CD4-positive, alpha-beta T cell treated with Interleukin-2 at 100 ng/mL for 4 hours (primary cell): ENCODE results near the gene KIFAP3.
"Not testable (repeated sequence)": the region's sequence is repeated elsewhere in the genome, so short reads cannot be mapped to it uniquely, and the experiment has no call there.

Experiments
- DNase-seq: peaks from one replicate; pipeline ENCODE4 v3.0.0-alpha.2; 2020; ENCODE audit warnings: low spot score

Gene KIFAP3

DNA sequence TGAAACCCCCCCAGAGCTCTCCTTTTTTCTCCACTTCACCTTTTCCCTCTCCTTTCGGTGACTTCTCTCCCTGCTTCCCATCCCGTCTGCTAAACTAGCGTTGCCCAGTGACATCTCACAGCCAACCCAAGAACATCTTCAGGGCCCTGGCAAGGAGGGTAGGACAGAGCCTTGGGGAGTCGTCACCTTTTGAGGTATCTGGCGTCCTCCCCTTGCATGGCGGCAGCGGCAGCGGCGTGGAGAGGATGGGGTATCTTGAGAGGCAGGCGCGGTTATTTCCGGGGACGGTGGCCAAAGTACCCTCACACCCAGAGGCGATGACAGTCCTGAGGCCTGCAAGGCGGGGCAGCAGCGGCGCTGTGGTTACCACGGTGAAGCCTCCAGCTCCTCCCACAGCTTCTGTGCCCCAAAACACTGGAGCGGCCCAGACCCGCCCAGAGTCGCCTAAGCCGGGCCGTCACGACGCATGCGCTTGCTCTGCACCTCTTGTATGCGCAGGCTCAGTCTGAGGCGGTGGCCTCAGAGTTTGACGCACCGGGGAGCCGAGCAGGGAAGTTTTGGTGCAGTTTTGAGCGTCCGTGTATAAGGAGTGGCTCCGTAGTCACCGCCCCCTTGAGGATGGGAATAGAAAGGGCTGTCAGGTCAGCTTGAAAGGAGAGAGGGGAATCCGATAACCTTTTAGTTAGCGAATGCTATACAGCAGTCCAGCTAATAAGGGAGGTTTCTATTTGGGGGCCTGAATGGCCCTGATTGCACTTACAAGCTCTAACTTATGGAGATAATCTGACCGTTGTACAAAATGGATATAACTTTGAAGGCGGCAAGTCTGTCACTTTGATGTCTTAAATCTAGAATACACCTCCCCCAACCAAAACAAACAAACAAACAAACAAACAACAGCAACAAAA is at the start of gene KIFAP3:
KIFAP3 (minus strand) TSS at position 446 of the 908 bp plus-strand sequence; CDS start at position 218, 228 bp downstream.
- DNase-seq, result peak; percentile 98

GRCh38 chr1:170122366-170122765 is 47.9 kb upstream of the KIFAP3 start:
- DNase-seq, result no peak

- no peak for DNase-seq
Observed at GRCh38 chr1:170114906-170115305, 40.4 kb upstream of the KIFAP3 start.

DNA sequence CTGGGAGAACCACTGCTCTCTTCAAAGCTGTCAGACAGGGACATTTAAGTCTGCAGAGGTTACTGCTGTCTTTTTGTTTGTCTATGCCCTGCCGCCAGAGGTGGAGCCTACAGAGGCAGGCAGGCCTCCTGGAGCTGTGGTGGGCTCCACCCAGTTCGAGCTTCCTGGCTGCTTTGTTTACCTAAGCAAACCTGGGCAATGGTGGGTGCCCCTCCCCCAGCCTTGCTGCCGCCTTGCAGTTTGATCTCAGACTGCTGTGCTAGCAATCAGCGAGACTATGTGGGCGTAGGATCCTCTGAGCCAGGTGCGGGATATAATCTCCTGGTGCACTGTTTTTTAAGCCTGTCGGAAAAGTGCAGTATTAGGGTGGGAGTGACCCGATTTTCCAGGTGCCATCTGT is 38.6 kb upstream of the KIFAP3 start:
- not testable (repeated sequence) for DNase-seq

GRCh38 chr1:170097449-170097948 is 23.0 kb upstream of the KIFAP3 start:
- no peak for DNase-seq

- DNase-seq, result no peak
Observed at GRCh38 chr1:170096806-170097340, 22.4 kb upstream of the KIFAP3 start.

- no peak for DNase-seq
Observed at GRCh38 chr1:170095976-170096748, 21.7 kb upstream of the KIFAP3 start.

- not testable (repeated sequence) for DNase-seq
Observed at GRCh38 chr1:170094697-170095616, 20.5 kb upstream of the KIFAP3 start.

DNA sequence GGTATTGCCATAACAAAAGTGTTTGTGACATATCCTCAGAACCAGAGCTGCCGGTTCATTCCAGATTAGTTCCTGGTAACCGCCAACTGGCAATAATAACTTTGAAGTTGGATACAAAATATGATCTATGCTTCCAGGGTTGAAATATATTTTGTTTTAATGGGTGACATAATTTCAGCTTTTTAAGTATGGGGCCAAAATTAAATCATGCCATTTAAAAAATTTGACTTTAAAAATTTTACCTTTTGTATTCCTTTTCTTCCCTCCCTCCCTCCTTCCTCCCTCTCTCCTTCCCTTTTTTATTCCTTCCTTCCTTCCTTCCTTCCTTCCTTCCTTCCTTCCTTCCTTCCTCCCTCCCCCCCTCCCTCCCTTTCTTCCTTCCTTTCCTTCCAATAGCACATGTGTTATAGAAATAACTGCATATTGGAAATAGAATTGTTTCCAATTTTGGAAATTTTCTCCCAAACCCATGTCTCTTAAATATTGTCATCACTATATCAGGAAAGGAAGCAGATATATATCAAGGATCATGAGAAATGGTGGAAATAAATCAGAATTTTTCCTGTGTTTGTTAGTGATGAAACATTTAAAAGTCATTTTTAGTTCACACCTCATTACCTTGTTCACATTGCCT is 12.0 kb upstream of the KIFAP3 start:
- no peak for DNase-seq

DNA sequence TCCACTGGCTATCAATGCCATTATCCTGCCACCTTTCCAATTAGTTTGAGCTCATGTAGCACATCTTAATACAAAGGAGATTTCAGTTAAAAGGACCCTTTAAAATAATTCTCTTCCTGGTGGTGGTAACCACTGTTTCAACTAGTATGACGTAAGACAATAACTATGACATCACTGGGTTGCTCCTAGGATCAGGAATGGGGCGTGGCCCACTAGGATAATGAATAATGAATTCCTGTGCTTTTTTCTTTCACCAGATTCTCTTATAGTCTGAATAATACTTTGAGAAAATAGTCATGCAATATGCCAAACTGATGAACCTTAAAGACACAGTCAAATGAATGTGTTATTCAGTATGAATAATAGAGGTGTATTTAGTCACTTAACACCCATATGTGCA is 10.6 kb upstream of the KIFAP3 start:
- no peak for DNase-seq

DNA sequence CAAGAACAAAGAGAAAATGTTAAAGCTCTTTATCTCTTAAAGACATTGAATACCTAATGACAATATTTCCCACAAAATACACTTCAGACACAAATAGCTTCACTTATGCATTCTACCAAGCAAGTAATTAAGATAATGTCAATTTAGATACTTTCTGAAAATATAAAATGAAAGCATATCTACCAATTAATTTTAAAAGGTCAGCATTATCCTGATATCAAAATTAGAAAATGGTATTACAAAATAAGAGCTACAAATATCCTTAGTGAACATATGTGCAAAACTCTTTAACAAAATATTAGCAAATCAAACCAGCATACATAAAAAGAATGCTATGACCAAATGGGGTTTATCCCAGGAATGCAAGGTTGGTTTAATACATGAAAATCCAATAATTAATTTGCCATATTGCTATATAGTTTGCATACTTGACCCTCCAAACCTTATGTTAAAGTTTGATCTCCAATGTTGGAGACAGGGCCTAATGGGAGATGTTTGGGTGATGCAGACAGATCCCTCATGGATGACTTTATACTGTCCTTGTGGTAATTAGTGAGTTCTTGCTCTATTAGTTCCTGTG is 4.2 kb upstream of the KIFAP3 start:
- DNase-seq, result no peak

- DNase-seq, result no peak
Observed at GRCh38 chr1:170077926-170078325, 3.4 kb upstream of the KIFAP3 start.

DNA sequence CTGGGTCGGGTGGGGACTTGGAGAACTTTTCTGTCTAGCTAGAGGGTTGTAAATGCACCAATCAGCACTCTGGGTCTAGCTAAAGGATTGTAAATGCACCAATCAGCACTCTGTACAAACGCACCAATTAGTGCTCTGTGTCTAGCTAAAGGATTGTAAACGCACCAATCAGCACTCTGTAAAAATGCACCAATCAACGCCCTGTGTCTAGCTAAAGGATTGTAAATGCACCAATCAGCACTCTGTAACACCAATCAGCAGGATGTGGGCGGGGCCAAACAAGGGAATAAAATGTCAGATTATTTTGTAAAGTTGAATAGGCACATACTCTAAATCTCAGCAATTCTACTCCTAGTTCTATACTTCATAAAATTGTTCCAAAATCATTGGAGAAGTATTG is 2.5 kb upstream of the KIFAP3 start:
- DNase-seq, result not testable (repeated sequence)

DNA sequence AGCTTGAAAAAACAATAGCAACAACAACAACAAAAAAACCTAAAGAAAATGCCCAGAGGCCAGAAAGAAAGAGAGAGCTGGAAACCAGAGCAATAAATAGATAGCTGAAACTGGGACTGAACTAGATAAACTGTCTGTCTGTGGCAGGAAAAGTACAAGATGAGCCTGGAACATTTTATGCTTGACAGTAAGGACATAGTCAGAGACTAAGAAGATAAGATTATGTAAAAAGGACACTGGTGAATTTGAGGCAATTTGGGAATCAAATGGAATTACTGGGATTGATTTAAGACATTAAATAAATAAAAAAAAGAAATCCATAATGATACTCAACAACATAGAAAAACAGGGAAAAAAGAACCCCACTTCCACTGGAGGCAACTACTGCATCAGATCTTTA is 1.7 kb upstream of the KIFAP3 start:
- no peak for DNase-seq

DNA sequence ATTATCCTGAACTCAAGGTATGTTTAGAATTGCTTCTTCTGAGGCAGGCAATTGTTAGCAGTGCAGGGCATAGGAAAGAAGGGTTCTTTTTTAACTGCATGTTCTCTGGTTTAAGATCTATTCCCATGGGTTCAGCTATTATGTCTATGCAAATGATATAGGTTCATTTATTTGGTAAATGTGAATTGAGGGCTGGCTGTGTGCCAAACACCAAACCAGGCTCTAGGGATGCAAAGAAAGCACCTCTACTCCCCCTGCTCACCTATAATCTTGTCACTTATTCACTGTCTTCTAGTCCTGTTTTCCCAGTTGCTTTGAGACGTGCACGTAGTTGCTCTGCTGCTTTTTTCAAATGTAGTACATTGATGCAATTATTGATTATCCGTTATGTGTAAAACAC is 691 bp upstream of the KIFAP3 start:
- no peak for DNase-seq

DNA sequence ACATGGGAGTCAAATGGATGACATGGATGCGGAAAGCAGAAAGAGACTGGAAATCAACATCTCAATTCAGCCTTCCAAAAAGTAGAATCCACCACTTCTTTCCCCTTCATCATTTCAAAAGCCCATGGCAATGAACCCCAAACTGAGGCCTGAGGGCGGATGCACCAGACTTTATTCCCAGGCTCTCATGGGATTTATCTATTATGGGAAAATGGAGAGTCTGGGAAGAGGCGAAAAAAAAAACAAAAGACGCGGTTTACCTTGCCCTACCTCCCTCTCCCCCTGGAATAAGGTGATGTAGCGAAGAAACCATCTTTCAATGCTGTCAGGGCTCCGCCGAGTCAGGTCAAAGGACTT is 624 bp downstream of the KIFAP3 start:
- no peak for DNase-seq

GRCh38 chr1:170071378-170071777 is 3.1 kb downstream of the KIFAP3 start:
- DNase-seq, result no peak

DNA sequence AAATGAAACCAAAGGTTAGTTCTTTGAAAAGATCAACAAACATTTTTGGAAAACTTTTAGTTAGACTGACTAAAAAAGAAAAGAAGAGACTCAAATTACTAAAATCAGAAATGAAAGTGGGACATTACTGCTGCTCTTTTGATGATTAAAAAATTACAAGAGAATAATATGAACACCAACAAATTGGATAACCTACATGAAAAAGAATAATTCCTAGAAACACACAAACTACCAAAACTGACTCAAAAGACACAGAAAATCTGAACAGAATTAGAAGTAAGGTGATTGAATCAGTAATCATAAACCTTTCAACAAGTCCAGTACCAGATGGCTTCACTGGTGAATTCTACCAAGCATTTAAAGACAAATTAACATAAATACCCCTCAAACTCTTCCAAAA is 5.6 kb downstream of the KIFAP3 start:
- DNase-seq, result no peak

- no peak for DNase-seq
Observed at GRCh38 chr1:170067253-170067819, 7.2 kb downstream of the KIFAP3 start.

GRCh38 chr1:170064821-170065220 is 9.7 kb downstream of the KIFAP3 start:
- DNase-seq, result no peak
